Putamen (tissue), 1 donor: ENCODE results near the gene PRKG2.
"Not testable (repeated sequence)": the region's sequence is repeated elsewhere in the genome, so short reads cannot be mapped to it uniquely, and the experiment has no call there.

Experiments used
- DNase-seq: peaks from one replicate; pipeline ENCODE4 v3.0.0-alpha.2; 2016; ENCODE audit warnings: low spot score

PRKG2 gene, protein sequence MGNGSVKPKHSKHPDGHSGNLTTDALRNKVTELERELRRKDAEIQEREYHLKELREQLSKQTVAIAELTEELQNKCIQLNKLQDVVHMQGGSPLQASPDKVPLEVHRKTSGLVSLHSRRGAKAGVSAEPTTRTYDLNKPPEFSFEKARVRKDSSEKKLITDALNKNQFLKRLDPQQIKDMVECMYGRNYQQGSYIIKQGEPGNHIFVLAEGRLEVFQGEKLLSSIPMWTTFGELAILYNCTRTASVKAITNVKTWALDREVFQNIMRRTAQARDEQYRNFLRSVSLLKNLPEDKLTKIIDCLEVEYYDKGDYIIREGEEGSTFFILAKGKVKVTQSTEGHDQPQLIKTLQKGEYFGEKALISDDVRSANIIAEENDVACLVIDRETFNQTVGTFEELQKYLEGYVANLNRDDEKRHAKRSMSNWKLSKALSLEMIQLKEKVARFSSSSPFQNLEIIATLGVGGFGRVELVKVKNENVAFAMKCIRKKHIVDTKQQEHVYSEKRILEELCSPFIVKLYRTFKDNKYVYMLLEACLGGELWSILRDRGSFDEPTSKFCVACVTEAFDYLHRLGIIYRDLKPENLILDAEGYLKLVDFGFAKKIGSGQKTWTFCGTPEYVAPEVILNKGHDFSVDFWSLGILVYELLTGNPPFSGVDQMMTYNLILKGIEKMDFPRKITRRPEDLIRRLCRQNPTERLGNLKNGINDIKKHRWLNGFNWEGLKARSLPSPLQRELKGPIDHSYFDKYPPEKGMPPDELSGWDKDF

DNA sequence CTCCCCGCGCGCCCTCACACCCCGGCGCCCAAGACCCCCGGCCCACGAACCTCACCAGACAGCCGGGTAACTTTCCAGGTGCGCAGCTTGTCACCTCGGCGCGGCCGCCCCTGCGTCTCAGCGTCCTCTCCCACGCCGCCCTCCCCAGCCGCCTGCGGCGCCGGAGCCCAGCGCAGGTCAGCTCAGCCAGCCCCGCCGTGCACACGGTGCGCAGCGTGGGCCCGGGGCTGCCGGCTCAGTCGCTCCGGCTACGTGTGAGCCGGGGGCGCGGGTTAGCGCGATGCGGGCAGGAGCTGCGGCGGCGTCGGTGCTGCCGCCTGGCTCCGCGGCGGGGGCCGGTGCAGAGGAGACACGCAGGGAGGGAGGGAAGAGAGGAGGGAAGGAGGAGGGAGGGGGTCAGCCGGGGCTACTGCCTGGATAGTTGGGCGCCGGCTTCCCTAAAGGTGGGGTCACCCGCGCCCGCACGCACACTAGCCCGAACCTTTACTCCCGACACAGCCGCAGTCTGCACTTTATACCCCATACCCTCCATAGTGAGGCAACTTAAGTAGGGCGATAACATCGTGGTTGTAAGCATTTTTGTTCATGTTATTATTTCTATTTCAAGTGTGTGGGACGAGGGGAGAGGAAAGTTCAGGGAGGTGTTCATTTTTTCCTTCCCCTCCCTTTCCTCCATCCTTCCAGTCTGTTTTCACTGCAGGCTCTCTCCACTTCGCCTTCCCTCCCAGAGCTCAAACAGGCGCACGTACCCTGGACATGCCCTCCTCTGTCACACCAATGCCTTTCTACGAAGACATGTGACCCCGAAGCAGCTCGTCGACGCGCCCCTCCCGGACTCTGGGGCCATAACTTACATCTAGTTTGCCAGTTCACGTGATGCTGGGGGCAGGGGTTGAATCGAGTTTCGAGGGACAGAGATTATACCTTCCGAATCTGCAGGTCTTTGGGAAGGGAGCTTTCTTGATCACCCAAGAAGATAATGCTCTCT lies at the start of gene PRKG2:
Gene PRKG2, minus strand, starts transcription at position 342 of the 988 bp plus-strand sequence. CDS start 10,175 bp downstream, outside the sequence.
- DNase-seq: no peak

DNA sequence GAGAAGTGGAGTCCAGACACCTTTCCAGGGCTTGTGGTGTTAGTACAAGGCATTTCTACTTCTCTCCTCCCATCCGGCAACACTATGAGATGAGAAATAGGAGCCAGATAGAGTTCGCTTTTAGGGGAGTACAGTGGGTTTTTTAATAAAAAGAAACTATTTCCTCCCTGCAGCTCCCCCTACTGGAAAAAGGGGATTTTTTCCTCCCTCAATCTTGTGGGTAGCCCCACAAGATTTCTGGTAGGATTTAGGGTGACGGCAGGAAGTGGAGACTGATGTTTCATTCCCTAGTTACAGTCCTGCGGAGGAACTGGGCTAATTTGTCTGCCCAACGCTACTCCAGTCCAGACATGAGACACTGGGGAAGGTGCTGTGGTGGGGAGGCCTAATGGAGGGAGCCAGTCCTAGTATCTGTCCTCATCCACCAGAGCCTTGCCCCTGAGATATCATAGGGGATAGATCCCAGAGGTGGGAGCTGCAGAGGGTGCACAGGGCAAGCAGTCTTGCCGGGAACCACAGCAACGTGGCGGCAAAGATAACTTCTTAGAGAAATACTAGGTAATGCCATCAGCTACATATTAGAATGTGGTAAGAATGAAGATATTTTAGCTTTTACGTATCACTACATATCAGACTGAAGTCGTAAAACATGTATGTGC lies 45.5 kb upstream of the PRKG2 start:
- DNase-seq: no peak

DNA sequence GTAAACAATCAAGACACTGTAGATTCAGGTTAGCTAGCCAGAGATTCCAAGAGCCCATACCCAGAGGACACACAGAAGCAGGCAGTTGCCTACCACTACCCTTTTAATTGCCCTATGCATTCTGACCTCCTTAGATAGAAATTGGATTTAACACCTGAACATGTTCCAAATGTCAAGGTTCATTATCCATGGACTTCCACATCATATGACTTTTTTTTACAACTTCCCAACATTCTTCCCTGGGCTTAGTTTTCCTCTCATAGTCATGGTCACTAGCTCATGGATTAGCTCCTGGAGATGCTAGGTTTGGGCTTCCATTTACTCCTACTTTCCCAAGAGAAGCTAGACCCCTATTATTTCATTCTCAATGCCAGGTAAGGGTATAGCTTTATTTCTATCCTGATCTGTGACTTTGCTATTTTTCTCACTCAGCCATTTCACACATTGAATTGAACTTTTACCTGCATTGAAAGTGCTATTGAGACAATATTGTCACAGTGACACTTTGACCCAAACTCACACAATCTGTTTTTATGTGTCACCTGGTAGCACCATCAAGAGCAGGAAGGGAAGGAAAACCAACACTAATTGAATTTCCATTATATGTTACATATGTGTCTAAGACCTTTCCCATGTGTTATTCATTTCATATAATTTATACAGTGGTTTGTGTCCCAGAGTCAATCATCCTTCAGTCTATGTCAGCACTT lies 44.0 kb upstream of the PRKG2 start:
- DNase-seq: no peak

DNA sequence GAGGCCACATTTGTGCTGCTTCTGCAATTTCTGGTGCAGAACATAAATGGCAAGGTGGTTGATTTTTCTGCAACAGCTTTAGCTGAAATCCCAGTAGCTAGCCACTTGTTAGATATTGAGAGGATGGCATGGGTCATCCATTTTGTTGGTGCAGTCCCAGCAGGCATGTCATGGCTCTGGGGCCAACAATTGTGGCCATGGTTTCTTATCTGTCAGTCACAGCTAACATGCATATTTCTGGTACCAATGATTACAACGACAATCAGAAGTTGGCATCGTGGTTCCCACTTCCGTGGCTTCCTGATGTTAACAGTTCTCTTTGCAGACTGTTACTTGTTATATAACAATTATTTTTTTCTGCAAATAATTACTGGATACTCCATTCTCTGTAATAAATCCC lies 42.8 kb upstream of the PRKG2 start:
- DNase-seq: no peak

DNA sequence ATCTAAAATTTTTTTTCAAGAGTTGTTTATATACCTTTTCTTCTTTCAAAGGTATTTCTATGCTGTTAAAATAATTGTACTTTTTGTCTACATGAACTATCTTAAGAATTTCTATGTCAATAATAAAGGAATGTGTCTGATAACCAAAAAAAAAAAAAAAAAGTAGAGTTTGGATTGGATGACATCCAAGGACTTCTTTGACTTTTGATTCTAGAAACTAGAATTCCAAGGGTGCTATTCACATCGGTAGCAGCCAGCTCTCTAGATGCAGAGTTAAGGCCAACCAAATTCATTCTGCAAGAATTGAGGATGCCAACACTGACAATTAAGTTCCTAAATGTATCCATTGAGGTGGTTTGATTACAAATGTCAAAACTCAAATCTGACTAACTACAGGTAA lies 42.0 kb upstream of the PRKG2 start:
- no peak for DNase-seq

DNA sequence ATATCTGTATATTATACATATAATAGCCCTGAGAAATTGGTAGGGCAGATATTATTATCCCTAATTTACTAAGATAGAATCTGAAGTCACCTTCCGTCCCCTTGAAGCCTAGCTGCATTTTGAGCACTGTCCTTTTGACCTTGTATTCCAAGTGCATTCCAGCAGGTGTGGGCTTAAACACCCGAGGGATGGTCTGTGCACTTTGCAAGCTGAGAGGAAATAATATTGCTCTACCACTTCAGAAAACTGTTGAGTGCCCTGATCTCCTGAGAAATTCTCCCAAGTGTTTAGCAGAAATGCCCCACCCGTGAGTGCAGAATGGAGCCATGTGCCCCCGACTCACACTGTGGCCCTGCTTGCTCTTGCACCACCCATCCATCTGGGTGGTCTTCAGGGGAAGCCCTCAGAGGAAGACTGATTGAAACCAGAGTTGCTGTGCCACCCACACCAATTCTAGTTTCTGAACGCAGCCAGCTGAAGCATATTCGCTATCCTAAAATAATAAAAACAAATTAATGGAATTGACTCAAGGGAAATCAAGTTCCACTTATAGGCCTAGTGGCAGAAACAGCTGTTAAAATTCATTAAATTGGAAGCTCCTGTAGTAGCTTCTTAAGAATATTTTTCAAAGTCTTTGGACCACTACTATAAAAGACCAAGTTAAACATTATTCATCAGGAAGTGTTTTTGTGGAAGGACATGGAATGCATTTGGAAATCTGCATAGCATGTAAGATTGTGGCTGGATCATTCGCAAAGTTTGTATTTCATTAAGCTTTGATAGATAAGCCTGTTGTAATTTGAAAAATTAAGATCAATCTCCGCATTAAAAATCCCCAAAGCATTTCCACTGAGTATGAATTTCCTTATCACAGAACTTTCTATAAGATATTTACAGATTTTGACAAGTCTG lies 41.3 kb upstream of the PRKG2 start:
- DNase-seq: no peak

DNA sequence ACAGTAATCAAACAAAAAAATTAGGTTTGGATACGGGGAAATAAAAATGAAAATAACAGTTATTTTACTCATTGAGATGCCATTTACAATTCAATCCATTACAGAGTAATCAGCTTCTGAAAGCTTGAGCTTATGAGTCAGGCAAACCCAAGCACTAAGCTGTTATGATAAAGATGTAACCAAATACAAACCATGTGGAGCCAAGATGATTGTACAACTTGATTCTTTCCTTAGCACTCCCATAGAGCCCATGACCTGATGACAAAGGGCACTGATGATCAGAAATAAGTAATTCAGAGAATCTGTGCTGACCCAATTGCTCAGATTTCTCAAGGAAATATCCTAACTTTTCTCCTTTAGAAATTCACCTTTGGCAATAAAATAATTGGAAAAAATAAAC lies 40.5 kb upstream of the PRKG2 start:
- DNase-seq: no peak

DNA sequence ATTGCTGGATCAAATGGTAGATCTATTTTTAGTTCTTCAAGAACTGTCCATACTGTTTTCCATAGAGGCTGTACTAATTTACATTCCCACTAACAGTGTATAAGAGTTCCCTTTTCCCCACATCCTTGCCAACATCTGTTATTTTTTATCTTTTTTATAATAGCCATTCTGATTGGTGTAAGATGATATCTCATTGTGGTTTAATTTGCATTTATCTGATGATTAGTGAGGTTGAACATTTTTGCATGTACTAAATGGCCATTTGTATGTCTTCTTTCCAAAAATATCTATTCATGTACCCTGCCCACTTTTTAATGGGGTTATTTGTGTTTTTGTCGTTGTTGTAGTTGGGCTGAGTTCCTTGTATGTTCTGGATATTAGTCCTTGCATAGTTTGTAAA lies 35.4 kb upstream of the PRKG2 start:
- no peak for DNase-seq

DNA sequence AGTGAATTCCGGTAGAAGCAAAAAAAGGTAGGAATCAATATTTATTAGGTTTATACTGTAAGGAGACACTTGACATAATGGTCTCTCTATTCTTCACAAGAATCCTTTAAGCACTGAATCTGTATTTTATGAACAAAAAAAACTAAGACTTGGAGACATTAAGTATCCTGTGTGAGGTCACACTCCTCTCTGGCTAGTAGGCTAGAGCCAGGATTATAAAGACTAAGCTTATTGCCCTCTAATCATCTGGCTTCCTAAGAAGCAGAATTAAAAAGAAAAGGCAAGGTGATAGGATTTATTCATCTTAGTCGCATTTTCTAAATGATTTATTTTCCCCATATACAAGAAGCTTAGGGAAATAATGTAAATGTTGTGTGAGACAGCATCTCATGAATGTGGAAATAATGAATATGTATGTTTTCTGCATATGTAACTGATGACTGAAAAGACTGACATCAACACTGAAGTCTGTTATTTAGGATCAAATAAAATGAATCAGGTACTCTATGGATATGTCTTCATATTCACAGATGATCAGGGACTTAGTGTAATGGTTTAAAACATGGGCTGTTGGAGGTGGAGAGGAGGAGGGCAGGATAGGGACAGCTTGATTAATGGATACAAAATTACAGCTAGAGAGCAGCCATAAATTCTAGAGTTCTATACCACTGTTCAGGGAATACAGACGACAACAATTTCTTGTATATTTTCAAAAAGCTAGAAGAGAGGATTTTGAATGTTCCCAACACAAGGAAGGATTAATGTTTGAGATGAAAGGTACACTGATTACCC lies 30.4 kb upstream of the PRKG2 start:
- DNase-seq: no peak

DNA sequence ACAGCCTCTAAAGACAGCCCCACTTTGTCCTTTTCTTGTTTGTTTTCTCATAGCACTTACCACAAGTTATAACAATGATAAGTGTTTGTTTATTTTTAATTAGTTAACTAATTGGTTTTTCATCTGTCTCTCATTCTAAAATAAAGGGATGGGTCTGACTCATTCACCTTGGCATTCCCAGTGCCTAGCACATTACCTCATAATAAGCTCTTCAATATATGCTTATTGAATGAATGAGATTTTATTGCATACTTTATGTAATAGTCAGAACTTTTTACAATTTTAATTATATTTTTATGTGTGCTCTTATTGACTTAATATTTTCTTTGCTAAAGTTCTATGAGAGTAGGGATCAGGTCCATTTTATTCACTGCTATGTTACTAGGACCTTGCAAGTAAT lies 22.8 kb upstream of the PRKG2 start:
- no peak for DNase-seq

DNA sequence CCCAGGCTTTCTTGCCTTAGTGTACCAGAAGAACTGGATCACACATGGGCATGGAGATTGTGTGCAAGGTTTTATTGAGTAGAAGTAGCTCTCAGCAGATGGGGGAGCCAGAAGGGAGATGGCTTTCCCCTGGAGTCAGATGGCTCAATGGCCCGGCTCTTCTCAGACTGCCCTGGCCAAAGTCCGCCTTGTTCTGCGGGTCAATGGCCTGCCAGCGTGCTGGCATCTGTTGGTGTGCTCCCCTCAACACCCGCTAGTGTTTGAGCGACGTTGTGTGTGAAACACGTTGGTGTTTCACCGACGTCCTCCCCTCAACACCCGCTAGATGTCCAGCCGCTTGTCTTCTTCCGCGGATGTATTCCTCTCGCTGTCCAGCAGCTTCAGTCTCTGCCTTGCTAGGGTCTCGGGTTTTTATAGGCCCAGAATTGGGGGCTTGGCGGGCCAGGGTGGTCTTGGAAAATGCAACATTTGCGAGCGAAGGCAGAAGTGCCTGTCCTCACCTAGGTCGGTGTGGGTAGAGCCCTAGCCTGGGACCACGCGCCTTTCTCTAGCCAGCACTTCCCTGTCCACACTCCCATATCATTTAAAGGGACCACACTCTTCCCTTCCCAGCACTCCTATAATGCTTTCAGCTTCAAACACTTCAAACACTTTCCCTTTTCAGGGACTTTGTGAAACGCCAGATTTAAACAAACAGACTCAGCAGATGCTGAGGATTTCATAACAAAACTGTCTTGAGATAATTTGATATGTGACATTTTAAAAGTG lies 21.1 kb upstream of the PRKG2 start:
- DNase-seq: no peak

DNA sequence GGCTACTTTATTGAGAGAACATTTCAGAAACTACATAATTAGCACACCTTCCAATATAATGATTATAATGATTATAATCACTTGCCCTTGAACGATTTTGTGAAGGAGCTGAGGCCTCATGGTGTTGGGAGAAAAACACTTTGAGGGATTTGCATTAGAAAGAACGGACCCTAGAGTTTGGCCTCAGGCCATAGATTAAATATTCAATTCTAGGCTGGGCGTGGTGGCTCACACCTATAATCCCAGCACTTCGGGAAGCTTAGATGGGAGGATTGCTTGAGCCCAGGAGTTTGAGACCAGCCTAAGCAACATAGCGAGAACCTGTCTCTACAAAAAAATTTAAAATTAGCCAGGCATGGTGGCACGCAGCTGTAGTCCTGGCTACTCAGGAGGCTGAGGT lies 12.9 kb upstream of the PRKG2 start:
- no peak for DNase-seq

DNA sequence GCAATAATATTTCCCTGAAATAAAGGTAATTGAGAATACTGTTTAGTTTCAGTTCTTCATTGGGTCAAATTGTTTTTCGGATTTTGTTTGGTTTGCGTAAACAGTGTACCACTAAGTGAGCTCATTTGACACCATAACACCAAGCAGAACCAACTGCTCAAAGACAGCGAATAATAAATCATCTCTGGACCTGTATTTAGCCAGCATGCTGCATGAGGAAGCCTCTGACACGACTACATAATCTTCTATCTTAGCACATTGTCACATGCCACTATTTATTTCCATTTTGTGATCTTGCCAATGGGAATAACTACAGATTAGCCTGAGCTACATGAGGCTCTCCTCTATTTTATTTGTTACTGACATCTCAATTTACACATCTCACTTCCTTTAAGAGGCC lies 12.1 kb upstream of the PRKG2 start:
- DNase-seq: no peak

DNA sequence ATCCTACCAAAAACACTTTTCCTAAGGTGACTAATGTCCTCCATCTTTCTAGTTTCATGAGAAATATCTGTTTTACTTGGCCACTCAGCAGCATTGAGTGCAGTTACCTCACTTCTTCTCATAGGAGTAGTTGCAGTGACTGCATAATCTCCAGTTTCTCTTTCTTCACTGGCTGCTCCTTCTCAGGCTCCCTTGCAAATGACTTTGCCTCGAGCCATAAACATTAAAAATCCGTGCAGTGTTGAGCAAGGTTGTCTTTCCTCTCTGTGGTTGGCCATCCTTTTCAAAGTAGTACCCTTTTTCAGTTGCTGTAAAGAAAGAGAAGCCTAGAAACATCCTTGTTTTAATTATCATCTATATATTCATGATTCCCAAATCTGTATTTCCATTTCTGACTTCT lies 10.2 kb upstream of the PRKG2 start:
- no peak for DNase-seq

DNA sequence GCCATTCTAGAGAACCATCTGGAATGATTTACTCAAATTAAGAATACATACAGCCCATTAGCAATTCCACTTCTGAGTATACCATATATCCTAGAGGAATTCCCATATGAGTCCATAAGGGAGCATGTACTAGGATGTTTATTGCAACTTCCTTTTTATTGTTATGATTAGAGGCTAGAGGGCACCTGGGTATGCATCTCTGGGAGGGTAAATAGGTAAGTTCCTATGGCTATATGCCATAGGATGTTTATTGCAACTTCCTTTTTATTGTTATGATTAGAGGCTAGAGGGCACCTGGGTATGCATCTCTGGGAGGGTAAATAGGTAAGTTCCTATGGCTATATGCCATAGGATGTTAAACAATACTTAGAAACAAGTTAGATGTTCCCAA lies 7.1 kb upstream of the PRKG2 start:
- not testable (repeated sequence) for DNase-seq

DNA sequence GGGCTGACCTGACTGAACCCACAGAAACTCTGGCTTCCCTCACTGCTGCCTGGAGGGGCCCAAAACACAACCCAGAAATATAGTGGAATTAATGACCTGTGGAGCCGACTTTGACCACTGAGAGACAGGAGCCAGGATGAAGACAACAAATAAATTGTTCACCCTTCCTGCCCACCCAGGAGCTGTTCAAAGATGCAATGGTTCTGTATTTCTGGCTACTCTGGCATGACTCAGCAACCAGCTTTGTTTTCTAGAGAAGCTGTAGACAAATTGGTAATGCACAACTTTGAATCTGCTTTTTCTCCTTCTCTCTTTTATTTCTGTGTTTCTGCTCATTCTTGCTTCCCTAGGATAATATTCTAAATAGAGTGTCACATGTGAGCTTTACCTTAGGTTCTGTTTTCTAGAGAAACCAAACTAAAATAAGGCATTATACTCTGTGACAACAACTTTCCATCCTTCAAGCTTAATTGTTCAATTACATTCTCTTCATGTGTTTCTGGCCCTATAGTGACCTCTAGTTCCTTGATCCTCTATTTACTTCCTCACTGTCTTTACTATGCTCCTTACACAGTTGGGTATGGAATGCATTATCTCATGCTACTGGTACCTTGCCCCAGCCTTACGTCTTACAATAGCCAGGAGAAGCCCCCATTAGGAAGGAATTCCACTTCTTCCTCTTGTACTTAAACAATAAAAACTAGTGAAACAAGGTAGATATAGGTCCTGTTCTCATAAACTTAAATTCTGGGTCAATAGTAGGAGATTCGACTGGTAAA lies 6.5 kb upstream of the PRKG2 start:
- no peak for DNase-seq

DNA sequence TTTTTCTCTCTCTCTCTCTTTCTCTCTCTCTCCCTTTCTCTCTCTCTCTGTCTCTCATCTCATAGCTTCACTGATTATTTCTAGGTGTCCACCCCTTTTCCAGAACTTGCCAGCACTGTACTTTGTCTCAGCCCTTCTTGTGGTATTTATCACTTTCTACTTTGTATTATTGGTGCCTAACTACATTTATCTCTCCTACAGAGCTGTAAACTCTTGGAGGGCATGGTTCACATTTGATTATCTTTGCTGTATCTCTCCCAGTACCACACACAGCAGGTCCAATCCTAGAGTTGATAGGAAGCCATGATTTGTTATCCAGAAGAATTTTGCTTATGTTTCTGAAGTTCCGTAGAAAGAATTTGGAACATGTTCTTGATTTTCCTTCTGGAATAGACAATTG lies 5.2 kb upstream of the PRKG2 start:
- DNase-seq: no peak

DNA sequence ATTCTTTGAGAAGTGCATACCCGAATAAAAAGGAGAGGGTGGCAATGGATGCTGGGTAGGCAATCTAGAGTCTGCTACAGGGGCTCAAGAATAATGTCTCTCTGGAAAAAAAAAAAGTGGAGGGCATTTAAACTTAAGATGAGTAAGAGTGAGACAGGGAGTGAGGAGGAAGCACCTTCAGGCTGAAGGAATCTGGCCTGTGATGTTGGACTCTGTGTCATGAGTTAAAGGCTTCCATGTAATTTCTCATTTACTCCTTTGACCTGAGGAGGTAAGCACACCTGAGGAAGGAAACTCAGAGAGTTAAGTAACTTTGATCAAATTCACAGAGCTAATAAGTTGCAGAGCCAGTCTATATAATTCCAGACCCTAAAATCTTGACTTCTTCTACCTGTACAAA lies 3.2 kb upstream of the PRKG2 start:
- no peak for DNase-seq
